Measurements from ENCODE around the gene ASB4.
"Not testable (repeated sequence)": the region's sequence is repeated elsewhere in the genome, so short reads cannot be mapped to it uniquely, and the experiment has no call there.

Gene ASB4

GRCh38 chr7:95552010-95552926 lies 66.5 kb downstream of the ASB4 start:
- DNase-seq: not testable (repeated sequence)

- DNase-seq: no peak
Measured at GRCh38 chr7:95553939-95554338, 68.2 kb downstream of the ASB4 start.

- DNase-seq: no peak
Measured at GRCh38 chr7:95556777-95557176, 71.0 kb downstream of the ASB4 start.

- no peak for DNase-seq
Measured at GRCh38 chr7:95558864-95559263, 73.1 kb downstream of the ASB4 start.

GRCh38 chr7:95560674-95561073 lies 74.9 kb downstream of the ASB4 start:
- DNase-seq: no peak

GRCh38 chr7:95569720-95570119 lies 84.0 kb downstream of the ASB4 start:
- DNase-seq: no peak

- no peak for DNase-seq
Measured at GRCh38 chr7:95577137-95577536, 91.4 kb downstream of the ASB4 start.

- DNase-seq: no peak
Measured at GRCh38 chr7:95578299-95578855, 92.6 kb downstream of the ASB4 start.

GRCh38 chr7:95579318-95579717 lies 93.6 kb downstream of the ASB4 start:
- DNase-seq: no peak

GRCh38 chr7:95581467-95581866 lies 95.7 kb downstream of the ASB4 start:
- DNase-seq: no peak

- DNase-seq: no peak
Measured at GRCh38 chr7:95582578-95583293, 97.0 kb downstream of the ASB4 start.

- no peak for DNase-seq
Measured at GRCh38 chr7:95583834-95584621, 98.3 kb downstream of the ASB4 start.

GRCh38 chr7:95584769-95585425 lies 99.2 kb downstream of the ASB4 start:
- no peak for DNase-seq

- no peak for DNase-seq
Measured at GRCh38 chr7:95585426-95585789, 99.7 kb downstream of the ASB4 start.

GRCh38 chr7:95586951-95587301 lies 101.2 kb downstream of the ASB4 start:
- DNase-seq: no peak

GRCh38 chr7:95589031-95589430 lies 103.3 kb downstream of the ASB4 start:
- no peak for DNase-seq

- no peak for DNase-seq
Measured at GRCh38 chr7:95589766-95590165, 104.0 kb downstream of the ASB4 start.
